NCI-H526 treated with DMSO at 0.1 percent for 48 hours (cell line): ENCODE measurements around the gene MTERF1.
"Not testable (repeated sequence)": the region's sequence is repeated elsewhere in the genome, so short reads cannot be mapped to it uniquely, and the experiment has no call there.

Experiments used
- DNase-seq: peaks from one replicate; lab custom pipeline; 2025; lab: John Stamatoyannopoulos, UW

Gene MTERF1

GRCh38 chr7:91883676-91884362, 3.3 kb upstream of the MTERF1 start:
- DNase-seq, result no peak

- no peak for DNase-seq
Observed at GRCh38 chr7:91880016-91880412, 488 bp downstream of the MTERF1 start.

- DNase-seq, result no peak
Observed at GRCh38 chr7:91876391-91877133, 3.9 kb downstream of the MTERF1 start.

GRCh38 chr7:91875851-91876250, 4.7 kb downstream of the MTERF1 start:
- DNase-seq, result no peak

GRCh38 chr7:91872928-91873327, 7.6 kb downstream of the MTERF1 start:
- no peak for DNase-seq

- no peak for DNase-seq
Observed at GRCh38 chr7:91872069-91872468, 8.4 kb downstream of the MTERF1 start.

GRCh38 chr7:91869661-91870060, 10.8 kb downstream of the MTERF1 start:
- DNase-seq, result no peak

GRCh38 chr7:91866599-91867148, 13.8 kb downstream of the MTERF1 start:
- no peak for DNase-seq

- DNase-seq, result no peak
Observed at GRCh38 chr7:91865511-91865910, 15.0 kb downstream of the MTERF1 start.

- DNase-seq, result not testable (repeated sequence)
Observed at GRCh38 chr7:91864604-91865003, 15.9 kb downstream of the MTERF1 start.

- no peak for DNase-seq
Observed at GRCh38 chr7:91864070-91864469, 16.4 kb downstream of the MTERF1 start.

GRCh38 chr7:91852263-91852741, 28.2 kb downstream of the MTERF1 start:
- no peak for DNase-seq

- no peak for DNase-seq
Observed at GRCh38 chr7:91850455-91850854, 30.0 kb downstream of the MTERF1 start.

GRCh38 chr7:91847876-91848588, 32.5 kb downstream of the MTERF1 start:
- DNase-seq, result no peak

- DNase-seq, result no peak
Observed at GRCh38 chr7:91847231-91847630, 33.3 kb downstream of the MTERF1 start.

GRCh38 chr7:91846436-91846835, 34.1 kb downstream of the MTERF1 start:
- no peak for DNase-seq

- DNase-seq, result no peak
Observed at GRCh38 chr7:91843831-91844230, 36.7 kb downstream of the MTERF1 start.

- no peak for DNase-seq
Observed at GRCh38 chr7:91838439-91838838, 42.1 kb downstream of the MTERF1 start.

- no peak for DNase-seq
Observed at GRCh38 chr7:91837397-91838070, 43.0 kb downstream of the MTERF1 start.

GRCh38 chr7:91835826-91836368, 44.6 kb downstream of the MTERF1 start:
- DNase-seq, result no peak

- DNase-seq, result no peak
Observed at GRCh38 chr7:91835091-91835825, 45.2 kb downstream of the MTERF1 start.
